Measurements from ENCODE around the gene TNFRSF18.

- TF ChIP-seq CTCF (IDR thresholded peaks at IDR 0.05) (no peak), POLR2A (IDR thresholded peaks at IDR 0.05) (no peak)
Measured at GRCh38 chr1:1203561-1204424, 2.6 kb downstream of the TNFRSF18 start.

All from thyroid gland (tissue), 4 donors.